ENCODE data around the gene CACNA2D3.

CACNA2D3 gene

DNA sequence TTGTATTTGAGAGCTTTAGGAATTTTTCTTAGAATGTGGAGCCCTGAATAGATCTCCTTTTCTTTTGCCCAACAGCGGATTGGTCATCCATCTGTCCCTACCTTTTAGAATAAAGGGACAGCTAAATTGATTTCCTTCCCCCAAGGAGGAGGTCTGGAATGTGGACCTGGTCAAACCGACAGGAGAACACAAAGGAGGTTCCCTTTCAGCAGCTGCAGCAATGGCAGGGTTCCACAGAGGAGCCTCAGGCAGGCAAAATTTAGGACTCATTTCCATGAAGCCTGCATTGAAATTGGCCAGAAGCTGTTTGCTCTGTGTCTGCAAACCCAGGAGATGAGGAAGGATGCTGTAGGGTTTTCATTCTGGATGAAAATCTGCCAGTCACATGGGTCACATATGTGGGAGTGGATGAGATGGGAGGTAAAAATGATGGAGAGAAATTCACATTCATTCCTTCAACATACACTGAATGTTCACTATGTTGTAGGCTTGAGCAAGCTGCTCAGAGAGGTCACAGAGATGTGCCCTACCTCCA lies 728.2 kb downstream of the CACNA2D3 start:
- DNase-seq (ENCODE audit: low spot score), result no peak

DNA sequence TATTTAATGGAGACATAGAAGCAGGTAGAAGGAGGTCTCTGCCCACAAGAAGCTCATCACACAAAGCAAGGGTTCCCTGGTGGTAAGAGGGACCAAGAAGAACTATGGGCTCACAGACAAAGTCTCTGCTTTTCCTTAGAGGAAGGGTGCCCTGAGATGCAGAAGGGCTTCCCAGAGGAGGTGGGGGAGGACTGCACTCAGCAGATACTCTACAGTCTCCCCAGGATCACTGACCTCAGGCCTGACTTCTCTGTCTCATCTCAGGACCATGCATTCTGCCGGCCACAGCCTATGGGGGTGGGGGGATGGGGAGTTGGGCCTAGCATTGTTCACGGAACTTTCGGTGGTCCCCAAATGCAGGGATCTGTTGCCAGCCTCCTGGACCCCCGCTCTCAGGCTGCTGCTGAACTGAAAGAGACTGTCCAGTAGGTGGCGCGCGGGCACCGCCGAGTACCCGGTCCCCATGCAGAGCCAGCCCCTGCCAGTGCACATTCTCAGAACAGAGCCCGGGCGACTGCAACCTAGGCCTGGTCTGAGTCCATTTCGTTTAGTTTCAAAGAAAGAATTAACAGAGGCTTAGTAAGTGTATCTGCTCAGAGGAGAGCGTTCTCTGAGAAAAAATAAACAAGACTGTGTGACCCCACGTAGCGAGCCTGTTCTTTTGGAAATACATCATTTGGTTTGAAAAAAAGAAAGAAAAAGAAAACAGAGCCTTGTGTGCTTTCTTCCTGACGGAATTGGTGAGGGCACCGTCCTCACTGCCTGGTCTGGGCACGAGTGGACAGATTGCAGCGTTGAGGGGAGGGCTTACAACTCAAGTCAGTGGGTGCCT lies 731.4 kb downstream of the CACNA2D3 start:
- DNase-seq (ENCODE audit: low spot score), result no peak

DNA sequence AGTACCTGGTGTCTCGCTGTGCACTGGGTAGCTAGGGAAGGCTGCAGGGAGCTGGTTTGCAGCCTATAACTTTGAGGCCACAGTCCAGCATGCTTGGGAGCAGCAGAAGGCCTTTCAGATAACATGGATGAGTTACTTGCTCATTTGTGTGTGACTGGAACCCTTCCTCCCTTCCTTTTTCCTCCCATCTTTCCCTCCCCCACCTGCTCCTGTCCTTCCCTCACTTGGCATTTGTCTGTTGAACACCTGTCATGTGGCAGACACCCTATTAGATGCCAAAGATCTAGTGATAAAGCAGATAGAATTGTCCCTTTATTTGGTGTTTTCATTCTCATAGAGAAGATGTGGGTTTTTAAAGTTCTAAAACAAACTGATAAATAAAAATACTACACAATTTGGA lies 733.9 kb downstream of the CACNA2D3 start:
- DNase-seq (ENCODE audit: low spot score), result no peak

DNA sequence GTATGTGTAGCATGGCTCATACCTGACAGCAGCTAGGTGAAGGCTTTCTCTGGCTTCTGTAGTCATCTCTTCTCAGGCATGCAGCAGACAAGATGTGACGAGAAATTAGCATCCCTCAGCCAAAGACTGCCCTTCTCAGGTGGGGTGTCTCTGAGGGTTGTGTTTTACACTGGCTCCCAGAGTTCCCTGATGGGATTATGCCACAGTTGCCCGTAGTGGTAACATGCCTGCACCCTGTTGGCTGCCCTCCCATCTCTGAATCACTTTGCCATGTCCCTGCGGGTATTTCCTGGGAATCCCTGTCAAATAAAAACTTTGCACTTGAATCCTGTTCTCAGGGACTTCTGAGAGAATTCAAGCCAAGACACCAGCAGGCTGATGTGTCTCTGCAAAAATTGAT lies 735.0 kb downstream of the CACNA2D3 start:
- DNase-seq (ENCODE audit: low spot score), result no peak

DNA sequence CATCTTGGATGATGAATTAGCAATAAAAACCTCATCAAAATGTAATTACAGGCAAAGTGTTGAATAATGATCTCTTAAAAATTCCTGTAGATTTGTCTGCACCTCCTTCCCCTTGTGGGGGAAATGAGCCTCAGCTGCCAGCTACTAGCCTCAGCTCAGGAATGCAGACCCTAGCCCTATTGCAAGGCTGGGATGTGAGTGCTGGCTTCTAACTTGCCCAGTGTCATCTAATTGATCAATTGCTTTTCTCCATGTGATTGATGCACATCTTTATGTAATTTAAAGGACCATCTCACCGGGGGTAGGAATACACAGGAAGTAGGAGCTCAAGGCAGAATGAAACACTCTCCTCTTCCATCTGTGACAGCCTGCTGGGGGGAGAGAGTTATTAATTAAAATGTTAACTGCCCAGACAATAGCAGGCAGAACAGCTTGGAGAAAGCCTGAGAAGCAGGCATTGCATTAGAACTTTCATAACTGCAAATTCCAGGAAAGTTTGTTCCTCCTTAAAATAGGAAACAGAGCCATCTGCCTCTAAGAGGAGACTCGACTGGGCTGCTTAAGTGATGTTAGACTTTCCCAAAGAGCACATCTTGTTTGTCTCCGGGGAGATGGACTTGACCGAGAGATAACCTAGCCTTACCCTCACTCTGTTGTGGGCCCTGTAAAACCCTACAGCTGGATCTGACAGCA lies 735.9 kb downstream of the CACNA2D3 start:
- DNase-seq (ENCODE audit: low spot score), result no peak

DNA sequence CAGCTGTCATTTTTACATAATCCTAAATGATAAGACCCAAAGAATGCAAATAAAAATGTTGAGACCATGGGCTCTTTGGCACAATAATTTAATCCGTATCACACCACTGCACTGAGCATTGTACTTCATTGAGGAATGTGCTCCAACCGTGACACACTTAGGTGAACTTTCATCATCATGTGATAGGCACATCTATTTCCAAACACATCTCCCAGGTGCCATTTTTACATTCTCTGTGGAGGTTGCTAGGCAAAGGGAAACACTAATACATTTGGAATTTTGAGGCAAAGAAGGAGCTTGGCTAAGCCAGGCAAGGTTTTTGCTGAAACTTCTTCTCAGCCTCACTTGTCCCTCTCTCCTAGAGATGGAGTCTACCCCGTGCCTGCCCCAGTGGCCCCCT lies 736.8 kb downstream of the CACNA2D3 start:
- DNase-seq (ENCODE audit: low spot score), result no peak

DNA sequence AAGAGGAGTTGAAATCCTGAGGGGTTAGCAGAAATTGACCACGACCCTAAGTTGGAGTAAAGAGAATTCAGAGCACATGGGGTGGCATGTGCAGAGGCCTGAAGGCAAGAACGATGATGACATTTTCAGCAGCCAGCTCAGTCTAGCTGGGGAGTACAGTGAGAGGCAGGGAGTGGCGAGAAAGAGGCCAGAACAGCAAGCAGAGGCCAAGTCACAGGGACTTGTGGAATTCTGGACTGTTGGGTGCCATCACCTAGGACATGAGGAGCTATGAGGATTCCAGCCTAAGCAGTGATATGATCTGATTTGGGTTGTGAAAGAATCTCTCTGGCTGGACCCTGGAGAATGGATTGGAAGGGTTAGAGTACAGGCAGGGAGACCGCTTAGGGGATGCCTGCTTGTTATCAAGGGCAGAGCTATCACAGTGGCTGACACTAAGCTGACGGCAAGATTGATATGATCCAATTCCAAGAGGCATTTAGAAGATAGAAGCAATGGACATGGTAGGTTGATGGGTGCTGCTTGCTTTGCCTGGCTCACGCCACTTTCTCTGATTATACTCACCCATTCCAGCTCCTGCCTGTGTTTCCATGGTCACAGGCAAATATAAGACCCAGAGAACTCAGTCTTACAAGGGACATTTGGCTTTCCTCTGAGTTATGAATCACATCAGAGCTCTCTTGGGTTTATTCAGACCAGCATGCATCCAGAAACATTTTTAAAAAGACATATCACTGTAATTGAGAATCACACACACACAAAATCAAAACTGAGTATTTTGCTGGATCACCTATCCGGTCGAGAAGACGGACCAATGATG lies 739.1 kb downstream of the CACNA2D3 start:
- DNase-seq (ENCODE audit: low spot score), result no peak

DNA sequence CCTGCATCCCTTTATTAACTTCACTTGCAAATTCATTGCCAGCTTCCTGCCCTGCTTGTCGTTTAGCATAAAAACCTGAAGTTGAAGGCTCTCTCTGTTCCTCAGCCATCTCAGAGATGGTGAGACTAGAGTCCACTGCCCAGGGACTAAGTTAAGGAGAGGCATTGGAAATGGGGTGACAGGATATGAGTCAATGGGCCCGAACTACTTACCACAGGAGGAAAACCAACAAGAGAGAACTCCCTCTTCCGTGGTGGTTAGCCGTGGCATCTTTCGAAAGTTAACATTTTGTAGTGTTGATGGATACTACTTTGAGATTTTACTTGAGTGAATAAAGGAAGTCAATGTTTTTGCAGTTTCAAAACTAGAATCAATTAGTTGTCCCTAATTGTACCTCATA lies 740.2 kb downstream of the CACNA2D3 start:
- DNase-seq (ENCODE audit: low spot score), result no peak

DNA sequence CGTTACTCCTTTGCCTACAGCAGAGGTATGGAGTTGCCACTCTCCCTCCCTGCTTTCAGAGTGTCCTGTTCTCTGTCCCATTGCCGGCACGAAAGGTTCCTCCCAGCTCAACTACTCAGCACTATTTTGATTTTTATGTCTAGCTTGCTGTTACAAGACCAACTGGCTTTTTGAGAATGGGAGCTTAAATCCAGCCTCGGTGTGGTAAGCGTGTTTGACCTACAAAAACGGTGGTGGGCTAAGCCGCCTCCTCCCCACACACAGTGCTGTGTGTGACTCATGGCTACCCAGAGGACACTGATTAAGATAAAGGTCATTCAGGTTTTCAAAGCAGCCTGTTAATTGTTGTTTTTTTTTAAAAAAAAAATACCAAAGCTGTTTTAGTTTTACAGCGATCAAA lies 741.0 kb downstream of the CACNA2D3 start:
- no peak for DNase-seq (ENCODE audit: low spot score)

DNA sequence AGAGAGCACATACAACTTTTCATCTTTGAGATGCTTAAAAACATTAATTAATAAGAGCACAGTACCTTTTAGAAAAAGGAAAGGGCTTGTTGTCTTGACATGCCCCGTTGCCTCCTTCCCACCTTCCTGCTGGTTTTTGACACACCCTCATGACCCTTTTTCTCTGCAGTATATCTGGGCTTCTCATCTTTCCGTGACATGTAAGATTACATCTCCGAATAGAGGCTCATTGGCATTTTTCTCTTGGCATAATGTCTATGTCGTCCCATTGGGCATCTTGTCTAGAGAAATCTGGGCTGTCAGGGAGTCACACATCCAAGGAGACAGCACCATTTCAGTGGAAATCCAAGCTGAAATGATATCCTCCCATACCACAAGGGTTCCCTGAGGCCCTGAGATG lies 741.4 kb downstream of the CACNA2D3 start:
- no peak for DNase-seq (ENCODE audit: low spot score)

DNA sequence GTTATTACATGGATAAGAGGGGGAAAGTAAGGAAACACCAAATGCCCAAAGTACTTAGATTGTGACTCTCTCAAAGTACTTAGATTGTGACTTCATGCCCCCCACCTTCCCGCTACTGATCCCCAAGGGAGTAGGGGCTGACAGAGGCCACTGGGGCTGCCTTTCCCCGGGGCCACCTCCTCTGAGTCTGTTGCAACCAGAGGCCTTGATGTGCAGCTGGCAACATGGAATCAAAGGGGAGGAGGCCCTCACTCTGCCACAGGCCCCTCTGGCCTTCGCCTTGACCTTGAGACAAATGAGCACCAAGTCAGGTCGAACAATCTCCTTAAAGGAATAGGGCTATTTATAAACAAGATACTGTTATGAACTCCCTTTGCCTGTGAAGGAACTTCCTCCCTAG lies 743.0 kb downstream of the CACNA2D3 start:
- DNase-seq (ENCODE audit: low spot score), result no peak

DNA sequence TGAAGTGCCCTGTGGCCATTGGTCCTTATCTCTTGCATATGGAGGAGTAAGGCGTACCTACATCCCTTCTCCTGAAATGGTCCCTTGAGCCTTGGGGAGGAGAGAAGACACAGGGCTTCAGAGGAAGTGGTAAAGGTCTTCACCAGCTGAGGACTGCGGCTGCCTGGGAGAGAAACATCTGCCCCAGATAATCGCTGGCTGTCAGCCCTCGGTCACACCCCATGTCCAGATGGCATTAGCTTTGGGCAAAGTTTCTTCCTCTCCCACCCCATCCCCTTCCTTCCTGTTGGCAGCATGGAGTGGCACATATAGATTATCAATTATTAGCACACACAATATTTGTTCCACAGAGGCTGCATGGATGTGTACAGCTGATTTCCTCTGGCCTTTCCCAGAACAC lies 743.9 kb downstream of the CACNA2D3 start:
- no peak for DNase-seq (ENCODE audit: low spot score)

DNA sequence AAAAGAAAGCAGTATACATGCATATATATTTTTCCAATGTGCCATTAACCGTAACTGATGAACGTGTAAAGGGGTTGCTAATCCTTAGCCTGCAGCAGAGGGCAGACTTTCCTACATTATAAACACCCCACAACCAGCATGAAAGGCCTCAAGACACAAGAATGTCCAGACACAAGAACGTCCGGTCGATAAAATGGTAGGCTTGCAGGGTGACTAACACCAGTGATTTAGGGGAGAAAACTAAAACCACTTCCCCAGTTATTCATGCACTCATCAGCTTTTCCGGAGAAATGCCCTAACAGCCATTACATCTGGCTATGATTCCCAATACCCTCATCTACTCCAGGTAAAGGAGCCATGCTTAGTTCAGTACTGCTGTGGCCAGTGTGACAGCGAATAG lies 748.1 kb downstream of the CACNA2D3 start:
- DNase-seq (ENCODE audit: low spot score), result no peak

DNA sequence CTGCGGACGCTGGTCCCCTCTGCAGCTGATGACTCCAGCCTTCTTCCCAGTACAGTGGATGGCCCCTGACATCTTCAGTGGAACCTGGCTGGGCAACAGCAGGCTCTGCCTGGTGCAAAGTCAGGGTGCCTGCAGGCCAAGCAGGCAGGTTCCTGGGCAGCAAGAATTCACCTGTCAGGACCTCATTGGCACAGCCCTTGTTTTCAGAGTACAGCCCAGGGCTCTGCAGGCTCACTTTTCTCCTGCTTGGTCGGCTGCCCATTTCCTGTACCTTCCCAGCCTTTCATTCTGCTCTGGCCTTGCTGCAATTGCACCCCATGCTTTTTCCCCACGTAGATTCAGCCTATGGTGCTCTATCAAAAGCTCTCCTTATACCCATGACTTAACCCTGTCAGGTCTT lies 749.5 kb downstream of the CACNA2D3 start:
- no peak for DNase-seq (ENCODE audit: low spot score)

DNA sequence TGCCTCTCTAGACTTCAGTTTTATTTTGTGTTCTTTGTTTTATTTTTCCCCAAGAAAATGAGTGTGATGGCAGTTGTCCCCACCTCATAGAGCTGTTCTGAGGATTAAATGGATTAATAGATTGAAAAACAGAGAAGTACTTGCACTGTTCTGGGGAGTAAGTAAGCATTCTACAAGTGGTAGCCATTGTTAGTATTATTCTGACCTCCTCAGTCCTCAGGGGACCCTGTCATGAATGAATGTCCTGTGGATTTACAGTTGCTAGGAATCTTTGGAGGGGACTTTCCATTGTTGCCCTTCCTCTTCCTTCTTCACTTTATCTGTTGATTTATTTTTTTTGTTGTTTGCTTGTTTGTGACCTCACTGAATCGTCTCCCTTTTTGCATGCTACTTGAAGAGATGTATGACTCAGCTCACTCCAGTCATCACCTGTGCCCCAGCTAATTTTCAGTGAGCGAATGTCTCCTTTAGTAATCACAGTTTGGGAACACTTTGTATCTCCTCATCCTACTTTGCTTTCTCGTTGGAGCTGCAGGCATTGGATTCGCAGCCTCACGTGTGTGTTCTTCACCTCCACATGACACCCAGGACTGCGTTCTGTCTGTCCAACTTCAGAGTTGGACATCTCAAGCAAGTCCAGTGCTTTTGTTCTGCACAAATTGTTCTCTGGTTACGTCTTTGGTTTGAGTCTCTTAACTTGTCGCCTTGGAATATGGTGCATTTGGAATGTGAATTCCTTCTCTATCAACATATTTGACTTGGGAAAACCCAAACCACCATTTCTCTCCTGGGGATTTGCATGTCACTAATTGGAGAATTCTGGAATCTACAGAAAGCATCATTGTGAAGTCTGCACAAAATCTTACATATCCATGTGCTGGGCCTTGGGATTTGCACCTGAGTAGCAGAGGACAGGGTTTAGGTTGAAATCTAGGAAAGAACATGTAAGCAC lies 751.0 kb downstream of the CACNA2D3 start:
- no peak for DNase-seq (ENCODE audit: low spot score)

DNA sequence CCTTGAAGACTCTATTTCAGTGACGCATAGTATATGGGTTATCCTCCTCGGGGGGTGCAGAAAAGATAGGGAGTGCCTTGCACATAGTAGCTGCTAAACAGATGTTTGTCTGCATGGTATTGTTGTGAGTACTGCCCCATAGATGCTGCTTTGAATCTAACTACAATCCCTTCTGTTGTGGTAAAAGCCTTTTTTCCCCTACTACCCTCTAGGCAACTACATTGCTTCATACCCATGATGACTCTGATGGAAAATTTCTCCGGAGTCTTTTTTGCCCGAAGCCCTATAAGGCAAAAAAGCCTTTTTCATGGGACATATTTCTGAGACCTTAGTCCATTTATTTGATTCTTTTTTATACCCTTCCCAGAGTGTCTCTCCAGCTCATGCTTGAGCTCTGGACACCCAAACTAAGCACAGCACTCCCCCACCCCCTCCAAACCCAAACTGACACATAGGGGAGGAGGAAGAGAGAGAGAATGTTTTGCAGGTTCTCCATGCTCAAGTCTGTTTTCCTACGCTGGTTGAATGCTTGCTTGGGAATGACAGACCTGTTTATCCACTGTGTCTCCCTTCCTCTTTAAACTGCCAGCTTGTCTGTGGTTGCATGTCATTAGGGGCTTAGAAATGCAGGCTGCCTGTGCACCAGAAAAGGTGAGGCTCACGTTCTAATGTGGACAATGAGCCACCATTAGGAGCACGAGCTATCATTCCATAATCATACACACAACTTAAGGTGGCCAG lies 752.6 kb downstream of the CACNA2D3 start:
- no peak for DNase-seq (ENCODE audit: low spot score)

DNA sequence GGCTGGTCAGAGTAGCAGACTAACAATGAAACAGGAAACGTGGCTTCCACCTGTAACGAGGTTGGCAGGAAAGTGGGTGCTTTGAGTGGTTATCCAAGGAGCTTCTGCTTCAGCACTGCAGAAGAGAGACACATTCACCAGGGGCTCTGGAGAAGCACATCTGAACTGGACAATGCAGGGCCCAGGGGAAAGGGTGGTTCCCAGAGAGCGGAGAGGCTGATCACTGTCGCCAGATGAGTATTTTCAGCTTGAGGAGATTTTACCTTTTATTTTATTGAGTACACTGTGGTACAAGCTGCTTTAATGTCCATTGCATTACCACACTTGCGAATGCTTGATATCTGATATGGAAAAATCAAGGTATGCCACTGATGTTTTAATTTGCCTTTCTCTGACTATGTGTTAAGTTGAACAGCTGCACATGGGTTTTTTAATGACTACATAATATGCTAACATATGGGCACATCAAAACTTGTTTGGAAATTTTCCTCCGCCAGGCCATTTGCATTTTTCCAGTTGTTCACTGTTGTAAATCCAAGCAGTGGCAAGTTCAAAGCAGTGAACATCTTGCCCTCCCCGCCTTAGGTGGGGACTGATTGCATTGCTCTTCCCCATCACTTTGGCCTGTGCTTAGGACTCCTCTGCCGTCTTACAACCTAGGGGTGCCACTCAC lies 753.4 kb downstream of the CACNA2D3 start:
- no peak for DNase-seq (ENCODE audit: low spot score)

DNA sequence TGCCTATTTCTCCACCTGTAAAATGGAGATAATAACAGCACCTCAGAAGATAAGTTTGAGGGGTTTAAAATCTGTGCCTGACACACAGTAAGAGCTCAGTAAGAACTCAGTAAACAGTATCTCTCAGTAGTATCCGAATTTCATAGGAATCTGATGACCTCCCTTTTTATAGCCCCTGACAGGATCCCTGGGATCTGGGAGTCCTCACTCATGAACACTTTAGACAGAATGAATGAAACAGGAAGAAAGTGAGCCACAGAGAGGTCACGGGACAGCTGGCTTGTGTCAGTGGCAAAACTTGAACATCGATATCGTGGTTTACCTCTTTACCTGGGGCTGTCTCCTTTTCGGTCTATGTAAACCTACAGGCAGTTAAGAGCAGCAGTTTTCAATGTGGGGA lies 754.3 kb downstream of the CACNA2D3 start:
- DNase-seq (ENCODE audit: low spot score), result no peak

DNA sequence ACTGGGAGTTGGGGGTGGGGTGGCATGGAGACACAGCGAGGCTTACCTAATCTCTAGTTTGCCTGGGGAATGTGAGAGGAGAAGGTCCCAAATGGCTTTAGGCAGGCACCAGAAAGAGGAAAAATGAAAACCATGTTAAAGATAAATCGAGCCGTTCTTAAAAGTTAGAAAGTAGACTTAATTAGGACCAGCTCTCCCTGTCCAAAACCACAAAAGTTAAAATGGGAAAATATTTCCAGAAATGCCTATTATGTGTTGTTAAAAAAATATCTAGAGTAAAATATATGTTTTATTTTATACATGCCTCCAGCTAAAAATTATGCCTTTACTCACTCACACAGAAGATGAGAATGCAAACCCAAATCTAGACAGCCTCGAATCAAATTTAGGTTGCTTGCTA lies 755.4 kb downstream of the CACNA2D3 start:
- DNase-seq (ENCODE audit: low spot score), result no peak

DNA sequence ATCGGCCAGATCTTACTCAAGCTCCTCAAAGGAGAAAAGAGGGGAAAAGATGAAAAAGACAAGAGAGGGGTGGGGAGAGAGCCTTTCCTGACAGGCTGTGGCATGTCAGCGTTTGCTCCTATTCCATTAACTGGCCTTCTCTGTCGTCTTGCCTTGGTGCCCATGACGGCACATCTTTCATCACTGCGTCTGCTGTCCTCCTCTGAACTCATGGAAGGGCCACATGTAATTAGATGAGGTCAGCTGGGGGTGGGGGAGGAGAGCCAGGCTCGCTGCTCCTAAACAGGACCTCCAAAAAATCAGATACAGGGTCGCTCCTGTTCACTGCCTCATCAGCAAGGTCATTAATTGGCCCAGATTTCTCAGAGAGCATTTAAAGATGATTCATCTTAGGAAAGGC lies 755.8 kb downstream of the CACNA2D3 start:
- no peak for DNase-seq (ENCODE audit: low spot score)
